ENCODE data around the gene FILIP1.

Gene FILIP1

DNA sequence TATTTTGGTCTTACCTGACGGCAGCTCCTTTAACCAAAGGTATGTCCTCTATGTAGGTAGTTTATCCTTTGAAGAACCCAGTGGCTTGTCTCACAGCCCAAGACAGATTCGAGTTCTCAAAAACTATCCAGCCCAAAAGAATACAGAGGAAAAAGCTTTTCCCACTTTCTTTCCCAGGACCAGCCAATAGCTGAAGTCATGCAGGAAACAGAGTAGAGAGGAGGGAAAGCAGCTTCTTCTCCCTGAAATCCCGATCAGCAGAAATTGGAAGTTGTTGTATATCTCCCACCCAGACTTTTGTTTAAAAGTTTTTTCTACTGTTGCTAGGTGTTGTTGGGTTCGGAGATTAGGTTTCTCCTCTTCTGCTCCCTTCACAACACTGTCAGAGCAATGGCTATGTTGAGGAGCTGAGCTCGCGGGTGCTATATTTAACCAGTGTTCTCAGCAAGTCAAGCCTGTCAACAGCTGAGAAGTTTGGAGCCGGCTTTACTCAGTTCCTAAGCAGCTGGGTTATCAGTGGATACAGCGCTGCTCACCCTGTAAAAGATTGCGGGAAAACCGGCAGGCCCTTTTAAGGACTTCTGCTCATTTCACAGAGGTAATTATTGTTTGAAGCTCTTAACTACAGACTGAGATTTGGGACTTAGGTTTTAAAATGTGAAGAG, at the start of gene FILIP1:
Gene FILIP1 (minus strand): TSS at position 401 of the 665 bp plus-strand sequence. CDS start 78,828 bp downstream, outside the sequence.
- no peak for DNase-seq

- no peak for DNase-seq
Measured at GRCh38 chr6:75543311-75543710, 49.7 kb upstream of the FILIP1 start.

DNA sequence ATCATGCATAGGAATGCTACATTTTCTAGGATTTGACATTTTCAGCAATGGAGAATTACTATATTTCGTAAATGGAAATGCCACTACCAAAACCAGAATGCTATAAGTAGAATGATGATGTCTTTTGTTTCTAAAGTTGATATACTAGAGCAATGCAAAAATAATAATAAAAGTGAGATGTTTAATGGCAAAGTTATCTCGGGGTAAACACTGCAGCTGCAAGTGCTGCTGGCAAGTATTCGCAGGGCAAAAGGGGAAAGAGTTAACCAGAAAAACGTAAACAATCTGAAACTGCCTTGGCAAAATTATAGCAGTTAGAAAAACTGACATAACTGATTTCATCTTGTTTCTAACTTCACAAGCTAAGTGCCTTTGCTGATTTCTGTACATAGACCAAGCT, 45.5 kb upstream of the FILIP1 start:
- DNase-seq: no peak

GRCh38 chr6:75532521-75532920, 38.9 kb upstream of the FILIP1 start:
- no peak for DNase-seq

- DNase-seq: no peak
Measured at GRCh38 chr6:75531174-75531573, 37.6 kb upstream of the FILIP1 start.

GRCh38 chr6:75530696-75531095, 37.1 kb upstream of the FILIP1 start:
- DNase-seq: no peak

DNA sequence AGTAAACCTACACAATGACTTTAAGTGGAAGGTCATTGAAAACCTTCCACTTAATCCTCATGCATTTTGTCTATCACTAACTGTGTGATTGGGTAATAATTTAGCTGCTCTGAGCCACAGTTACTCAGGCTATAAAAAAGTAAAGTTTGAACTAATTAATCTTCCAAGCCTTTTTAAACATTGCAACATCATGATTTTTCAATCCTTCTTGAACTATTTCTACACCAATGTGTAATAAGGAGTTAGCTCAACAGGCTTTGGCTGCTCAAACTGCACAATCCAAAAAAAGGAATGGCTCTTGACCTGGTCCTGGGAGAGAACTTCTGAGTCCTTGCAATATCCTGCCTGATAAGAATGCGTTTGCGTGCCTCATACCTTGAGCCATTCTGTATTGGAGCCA, 34.8 kb upstream of the FILIP1 start:
- DNase-seq: no peak

DNA sequence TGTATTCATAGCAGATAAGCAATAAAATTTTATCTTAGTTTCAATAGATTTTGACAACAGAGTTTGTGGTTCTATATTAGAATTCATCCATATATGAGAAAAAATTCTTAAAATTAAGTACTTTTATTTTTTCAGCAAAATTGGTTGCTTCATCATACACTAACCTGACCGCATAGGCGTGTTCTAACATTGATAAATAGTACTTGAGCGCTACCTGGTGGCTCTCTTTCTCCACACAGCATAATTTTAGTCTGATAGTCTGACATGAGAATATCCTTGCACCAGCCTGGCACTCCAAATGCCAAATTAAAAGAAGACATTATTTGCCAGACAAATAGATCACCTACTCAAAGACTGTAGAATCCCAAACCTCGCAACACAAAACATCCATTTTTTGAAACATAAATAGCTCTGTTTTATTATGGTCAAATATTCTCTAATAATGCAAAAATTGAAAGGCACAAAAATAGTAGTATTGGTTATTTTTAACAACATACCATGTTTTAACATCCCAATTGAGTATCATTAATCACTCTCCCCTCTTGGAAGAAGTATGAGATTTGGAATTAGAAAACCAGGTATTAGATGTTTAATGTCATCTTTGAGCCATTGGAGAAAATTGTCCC, 33.0 kb upstream of the FILIP1 start:
- peak; percentile 35 for DNase-seq

GRCh38 chr6:75525682-75526081, 32.1 kb upstream of the FILIP1 start:
- no peak for DNase-seq

DNA sequence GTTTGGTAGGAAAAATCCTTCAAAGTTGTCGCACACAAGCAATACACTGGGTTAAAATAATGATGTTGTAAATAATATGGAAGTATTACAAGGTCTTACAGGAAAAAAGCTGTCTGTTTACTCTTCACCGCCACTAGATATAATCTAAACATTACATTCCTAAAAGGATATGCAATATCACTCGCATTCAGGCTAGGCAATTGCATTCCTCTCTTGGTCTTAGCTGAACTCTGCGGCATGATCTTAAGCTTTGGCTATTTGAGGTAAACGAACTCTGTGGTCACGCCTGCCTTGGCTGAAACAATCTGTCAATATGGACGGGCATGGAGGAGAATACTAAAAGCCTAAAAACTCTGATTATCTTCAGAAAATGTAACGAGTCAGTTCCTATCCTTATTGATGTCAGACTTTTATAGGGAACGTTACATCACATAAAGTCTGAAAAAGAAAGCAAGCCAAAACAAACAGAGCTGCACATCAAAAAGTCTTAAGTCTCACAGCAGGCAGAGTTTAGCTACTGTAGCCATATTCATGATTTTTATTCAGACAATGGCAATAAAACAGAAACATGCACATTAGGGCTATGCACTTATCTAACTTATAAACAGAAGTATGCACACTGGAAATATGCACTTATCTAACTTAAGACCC, 30.8 kb upstream of the FILIP1 start:
- DNase-seq: peak; percentile 63

- DNase-seq: no peak
Measured at GRCh38 chr6:75516757-75517156, 23.2 kb upstream of the FILIP1 start.

DNA sequence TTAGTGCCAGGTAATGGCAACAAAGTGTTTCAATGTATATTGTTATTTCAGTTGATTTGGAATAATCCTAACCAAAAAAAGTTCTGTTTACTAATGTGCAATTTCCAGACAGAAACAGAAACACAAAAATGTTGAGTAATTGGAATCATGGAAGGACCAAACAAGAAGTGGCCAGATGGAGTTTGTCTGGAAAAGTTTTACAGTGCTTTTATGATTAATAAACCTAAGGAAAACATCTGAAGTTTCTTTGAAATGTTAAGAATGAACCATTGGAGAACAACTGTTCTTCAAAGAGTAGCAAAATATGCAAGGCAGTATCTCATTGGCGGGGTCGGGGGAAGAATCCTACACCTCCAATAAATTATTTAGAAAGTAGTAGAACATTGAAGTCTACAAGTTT, 19.0 kb upstream of the FILIP1 start:
- DNase-seq: no peak

DNA sequence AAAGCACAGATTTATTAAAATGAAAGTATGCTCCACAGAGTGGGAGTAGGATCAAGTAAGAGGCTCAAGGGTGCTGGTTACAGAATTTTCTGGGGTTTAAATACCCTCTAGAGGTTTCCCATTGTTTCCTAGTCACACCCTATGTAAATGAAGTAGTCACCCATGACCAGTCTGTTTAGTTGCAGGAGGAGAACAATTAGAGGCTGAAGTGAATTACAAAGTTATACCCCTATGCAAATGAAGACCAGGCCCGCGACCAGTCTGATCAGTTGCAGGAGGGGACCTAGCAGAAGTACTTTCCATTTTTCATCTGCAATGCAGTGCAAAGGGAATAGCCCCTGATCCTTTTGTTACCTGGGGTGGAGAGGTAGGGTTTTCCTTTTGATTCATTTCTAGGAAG, 11.8 kb upstream of the FILIP1 start:
- no peak for DNase-seq

DNA sequence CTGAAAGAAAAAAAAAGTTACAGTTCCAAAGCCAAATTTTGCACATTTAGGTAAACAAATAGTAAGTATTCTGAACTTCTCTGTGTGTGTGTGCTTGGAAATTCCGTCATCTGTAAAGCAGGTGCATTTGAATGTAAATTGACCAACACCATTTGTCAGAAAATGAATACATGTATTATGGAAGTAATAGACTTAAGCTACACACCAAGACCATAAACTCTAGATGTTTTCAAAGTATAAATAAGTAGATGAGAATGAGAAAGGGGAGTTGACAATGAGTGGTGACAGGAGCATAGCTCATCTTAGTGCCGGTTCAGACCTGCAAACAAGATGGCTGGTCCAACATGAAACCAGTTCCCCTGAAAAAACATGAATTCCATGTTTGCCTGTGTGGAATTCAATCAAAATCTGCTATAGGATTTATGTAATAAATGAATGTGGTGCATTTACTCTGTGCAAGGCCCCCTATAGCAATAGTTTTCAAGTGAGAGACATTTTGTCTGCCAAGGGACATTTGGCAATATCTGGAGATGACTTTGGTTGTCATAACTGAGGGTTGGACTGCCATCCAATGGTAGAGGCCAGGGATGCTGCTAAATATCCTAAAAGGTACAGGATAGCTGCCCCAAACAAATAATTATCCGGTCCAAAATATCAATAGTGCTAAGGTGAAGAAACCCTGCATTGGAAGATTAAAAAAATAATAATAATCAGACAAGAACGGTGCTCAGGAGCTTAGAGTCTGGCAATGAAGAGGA, 11.0 kb upstream of the FILIP1 start:
- DNase-seq: no peak

DNA sequence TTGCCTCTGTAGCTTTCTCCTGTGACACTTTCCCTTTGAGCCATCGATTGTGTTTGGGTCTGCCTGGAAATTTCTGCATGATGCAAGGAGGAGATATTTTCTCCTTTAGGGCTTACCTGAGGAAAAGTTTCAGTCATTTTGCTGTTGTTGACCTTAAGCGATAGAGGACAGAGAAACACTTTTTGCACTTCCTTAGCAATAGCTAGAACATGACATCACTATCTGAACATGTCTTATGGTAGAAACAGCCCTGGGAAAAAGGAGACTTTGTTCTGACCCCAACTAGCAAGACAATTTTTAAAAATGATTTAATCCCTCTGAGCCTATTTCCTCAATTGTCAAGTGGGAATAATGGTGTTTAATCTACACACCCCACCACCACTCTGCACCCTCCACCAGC, 9.7 kb upstream of the FILIP1 start:
- no peak for DNase-seq

DNA sequence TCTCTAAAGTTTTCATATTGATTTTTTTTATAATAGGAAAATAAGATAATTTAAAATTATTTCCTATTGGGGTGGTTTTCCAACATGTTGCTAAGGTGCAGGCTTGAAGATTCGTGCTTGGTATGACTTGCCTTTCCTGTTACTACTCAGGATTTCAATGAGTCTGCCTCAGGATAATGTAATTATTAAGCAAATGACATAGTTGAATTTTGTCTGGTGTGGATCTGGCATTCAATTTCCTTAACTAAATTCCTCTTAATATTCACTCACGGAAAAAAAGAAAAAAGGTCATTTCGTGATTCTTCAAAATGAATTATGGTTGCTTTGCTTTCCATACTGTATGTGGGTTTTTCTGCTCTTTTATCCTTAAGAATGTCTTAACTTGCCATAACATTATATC, 9.3 kb upstream of the FILIP1 start:
- no peak for DNase-seq

GRCh38 chr6:75501756-75502155, 8.2 kb upstream of the FILIP1 start:
- DNase-seq: no peak

GRCh38 chr6:75499640-75500039, 6.0 kb upstream of the FILIP1 start:
- no peak for DNase-seq

DNA sequence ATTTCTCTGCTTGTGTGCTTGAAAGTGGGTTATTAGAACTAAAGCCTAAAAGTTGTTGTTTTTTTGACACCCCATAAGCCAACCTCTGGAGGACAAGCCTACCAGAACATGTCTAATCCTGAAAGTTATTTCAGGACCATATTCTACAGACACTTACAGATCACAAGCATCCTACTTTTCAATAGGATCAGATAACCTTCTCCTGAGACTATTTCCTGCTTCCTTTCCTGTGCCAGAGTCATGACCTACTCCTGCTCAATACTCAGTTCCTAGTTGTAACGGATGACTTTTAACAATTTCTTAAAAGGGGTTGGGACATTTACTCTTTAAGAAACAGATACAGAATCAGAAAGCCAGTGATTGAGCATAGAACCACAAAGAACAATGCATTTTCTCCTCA, 5.3 kb upstream of the FILIP1 start:
- DNase-seq: no peak

DNA sequence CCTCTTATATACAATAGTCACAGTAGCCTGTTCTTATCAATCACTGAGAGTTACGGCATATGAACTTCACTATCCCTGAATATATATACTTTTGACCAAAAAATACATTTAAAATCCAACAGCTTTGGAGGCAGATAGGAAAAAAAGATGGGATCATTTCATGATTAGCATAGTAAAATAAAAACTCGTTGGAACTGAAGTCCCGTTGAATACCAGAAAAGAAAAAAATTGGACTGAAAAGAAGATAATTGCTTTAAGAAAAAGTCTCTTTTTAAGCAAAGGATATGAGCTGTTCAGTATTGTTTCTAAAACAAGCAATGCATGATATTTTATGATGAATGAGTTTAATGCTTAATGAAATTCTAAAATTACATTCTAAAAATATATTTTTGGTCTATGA, 4.4 kb upstream of the FILIP1 start:
- DNase-seq: no peak

DNA sequence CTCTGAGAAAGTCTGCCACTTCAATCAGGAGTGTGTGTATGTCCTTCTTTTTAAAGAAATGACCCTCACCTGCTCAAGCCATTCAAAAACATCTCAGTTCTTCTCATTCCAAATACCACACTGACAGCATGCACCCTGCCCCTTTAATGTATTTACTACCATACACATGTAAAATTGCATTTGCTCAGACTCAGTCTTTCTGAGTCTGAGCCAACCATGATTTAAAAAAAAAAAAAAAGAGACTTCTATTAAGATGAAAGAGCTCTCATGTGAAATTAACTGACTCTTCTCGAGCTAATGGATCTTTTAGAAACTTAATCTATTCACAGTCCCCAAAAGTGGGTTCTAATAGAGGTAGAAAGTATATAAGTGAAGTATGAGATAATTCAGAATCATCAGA, 1.4 kb upstream of the FILIP1 start:
- DNase-seq: no peak

DNA sequence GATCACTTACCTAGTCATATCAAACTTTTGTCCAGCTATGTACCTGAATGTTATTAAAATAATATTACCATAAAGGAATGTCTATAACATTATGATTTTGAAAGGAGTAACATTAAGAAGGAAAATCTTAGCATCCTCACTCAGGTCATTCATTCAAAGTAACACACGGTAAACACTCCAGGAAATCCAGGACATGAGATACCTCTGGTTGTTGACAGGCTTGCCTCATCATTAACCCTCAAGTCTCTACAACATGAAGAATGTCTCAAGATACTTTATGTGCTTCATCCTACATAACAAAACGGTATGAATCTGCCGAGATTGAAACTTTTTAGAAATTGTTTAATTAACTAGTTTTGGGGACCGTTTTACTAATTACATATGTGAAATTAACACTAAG, 690 bp upstream of the FILIP1 start:
- DNase-seq: no peak

- no peak for DNase-seq
Measured at GRCh38 chr6:75492386-75493153, 1.0 kb downstream of the FILIP1 start.
